ENCODE results near the gene TMPRSS13.

Gene TMPRSS13

DNA sequence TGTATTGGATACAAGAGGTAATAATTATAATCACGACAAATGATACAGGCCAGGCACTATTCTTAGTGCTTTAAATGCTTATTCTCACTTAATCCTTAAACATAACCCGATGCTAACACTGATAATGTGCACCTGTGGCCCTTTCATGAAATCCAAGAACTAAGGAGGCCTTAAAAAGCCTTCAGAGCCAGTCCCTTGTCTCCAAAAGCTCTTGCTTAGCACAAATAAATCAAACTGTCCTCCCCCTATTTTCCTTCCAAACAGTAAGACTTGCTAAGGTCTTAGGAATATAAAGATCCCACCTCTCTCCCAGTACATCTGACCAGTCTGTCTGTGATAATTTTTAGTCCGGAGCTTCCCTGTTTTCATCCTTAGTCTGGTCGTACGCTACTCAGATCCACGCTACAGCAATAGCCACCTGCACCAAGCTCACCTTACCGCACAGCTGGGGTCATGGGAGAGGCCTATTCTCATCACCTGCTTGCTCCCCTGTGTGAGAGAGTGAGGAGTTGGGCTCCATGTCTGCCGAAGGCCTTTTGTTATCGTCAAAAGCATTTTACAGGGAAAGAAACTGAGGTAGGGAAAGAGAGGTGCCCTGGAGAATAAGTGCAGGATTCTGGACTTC, 69.6 kb downstream of the TMPRSS13 start:
- H3K9me3 ChIP-seq: no peaks in the 10 kb centered on the region
- H3K36me3 ChIP-seq: no peaks in the 10 kb centered on the region
- H3K4me2 ChIP-seq: no peak overlapping the region
- no peak overlapping the region for H3K27ac ChIP-seq
- H3K4me3 ChIP-seq: no peak overlapping the region
- H3K4me1 ChIP-seq: peaks cover 32% of the 10 kb centered on the region
- no peaks in the 10 kb centered on the region for H3K27me3 ChIP-seq
- no peaks in the 10 kb centered on the region for H4K20me1 ChIP-seq
- no peak overlapping the region for H3K9ac ChIP-seq
- TF ChIP-seq Cebpa-rat (IDR thresholded peaks at IDR 0.05): no peak

DNA sequence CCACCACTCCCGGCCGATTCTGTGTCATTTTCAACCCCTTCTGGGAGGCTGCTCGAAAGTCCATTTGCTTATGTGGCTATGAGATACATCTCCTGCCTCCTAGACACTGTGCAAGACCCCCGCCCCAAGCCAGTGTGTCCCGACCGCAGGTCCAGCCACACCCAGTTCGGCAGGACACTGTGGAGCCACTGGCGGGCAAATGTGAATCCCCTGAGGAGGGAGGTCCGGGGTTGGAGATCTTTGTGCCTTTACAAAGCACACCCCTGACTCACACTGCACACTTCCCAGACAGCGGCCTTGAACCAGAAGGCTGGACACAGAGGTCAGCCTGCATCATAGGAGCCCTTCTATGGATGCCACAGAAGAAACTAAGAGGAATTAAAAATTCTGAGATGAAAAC, 70.1 kb downstream of the TMPRSS13 start:
- no peaks in the 10 kb centered on the region for H3K36me3 ChIP-seq
- TF ChIP-seq Cebpa-rat (IDR thresholded peaks at IDR 0.05): no peak
- no peak overlapping the region for H3K27ac ChIP-seq
- H3K4me2 ChIP-seq: no peak overlapping the region
- H3K27me3 ChIP-seq: no peaks in the 10 kb centered on the region
- no peaks in the 10 kb centered on the region for H3K9me3 ChIP-seq
- H3K4me1 ChIP-seq: peaks cover 31% of the 10 kb centered on the region
- H4K20me1 ChIP-seq: no peaks in the 10 kb centered on the region
- H3K9ac ChIP-seq: no peak overlapping the region
- H3K4me3 ChIP-seq: no peak overlapping the region

DNA sequence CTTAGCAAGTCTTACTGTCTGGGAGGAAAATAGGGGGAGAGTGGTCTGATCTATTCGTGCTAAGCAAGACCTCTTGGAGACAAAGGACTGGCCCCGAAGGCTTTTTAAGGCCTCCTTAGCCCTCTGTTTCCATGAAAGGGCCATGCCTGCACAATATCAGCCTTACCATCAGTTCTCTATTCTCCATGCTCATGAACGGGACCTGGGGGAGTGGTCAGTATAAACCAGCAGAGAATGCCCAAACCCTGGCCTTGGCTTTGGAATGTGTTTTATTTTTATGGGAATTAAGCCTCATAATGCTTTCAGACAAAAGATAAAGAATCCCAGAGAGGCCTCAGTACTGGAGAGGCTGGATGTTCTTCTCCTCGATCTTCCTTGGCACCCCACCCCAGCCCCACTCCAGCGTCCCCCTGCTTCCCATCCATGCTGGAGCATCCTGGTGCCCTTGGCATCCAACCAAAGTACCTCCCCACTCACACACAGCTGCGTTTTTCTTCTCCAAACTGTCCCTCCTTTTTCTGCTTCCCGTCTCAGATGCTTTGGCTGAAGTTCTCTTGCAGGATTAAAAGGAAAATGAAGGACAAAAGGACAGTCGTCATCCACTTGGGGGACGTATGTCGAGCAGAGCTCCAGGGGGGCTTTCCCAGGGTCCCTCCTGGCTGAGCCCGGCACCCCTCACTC, 71.3 kb downstream of the TMPRSS13 start:
- Histone ChIP-seq H3K9ac (no peak overlapping the region), H3K4me2 (no peak overlapping the region), H3K27ac (no peak overlapping the region), H4K20me1 (no peaks in the 10 kb centered on the region), H3K9me3 (peaks cover 7% of the 10 kb centered on the region; the same call in 1 of the 2 replicates), H3K4me3 (no peak overlapping the region), H3K4me1 (peaks cover 19% of the 10 kb centered on the region), H3K27me3 (no peaks in the 10 kb centered on the region), H3K36me3 (no peaks in the 10 kb centered on the region)
- TF ChIP-seq Cebpa-rat (IDR thresholded peaks at IDR 0.05): no peak

DNA sequence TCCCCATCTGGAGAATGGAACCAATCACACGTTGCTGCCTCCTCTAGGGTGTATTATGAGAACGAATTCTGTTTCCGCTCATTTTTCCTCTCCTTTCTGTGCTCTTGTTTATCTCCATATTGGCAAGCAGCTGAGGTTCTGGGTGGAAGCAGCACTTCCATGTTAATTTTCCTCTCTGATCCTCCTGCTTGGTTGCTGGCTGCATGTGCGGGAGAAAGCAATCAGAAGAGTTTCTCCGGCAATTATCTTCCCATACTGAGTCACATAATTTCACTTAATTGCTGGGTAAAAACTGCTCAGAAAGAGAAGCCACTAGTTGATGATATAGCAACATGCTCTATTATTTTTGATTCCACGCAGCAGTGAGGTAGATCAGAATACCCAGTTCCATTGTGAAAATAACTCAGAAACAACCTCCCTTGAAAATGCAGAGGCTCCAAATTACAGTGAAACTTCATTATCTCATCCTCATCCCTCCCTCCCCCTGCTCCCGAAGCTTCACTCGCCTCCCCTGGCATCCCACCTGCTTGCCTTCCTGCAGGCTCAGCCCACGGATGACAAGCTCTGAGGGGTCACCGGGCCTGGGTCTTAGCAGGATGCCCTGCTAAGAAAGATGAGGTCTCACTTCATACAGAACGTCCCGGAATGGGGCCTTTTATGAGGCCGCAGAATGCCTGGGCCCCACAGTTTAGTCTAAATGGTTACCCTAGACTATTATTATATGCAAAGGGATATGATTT, 73.1 kb downstream of the TMPRSS13 start:
- peaks cover 9% of the 10 kb centered on the region for H3K9me3 ChIP-seq
- TF ChIP-seq Cebpa-rat (IDR thresholded peaks at IDR 0.05): no peak
- H3K4me3 ChIP-seq: no peak overlapping the region
- H3K4me2 ChIP-seq: no peak overlapping the region
- peaks cover 1% of the 10 kb centered on the region for H3K4me1 ChIP-seq
- no peaks in the 10 kb centered on the region for H3K27me3 ChIP-seq
- no peak overlapping the region for H3K9ac ChIP-seq
- no peaks in the 10 kb centered on the region for H3K36me3 ChIP-seq
- no peaks in the 10 kb centered on the region for H4K20me1 ChIP-seq
- no peak overlapping the region for H3K27ac ChIP-seq

DNA sequence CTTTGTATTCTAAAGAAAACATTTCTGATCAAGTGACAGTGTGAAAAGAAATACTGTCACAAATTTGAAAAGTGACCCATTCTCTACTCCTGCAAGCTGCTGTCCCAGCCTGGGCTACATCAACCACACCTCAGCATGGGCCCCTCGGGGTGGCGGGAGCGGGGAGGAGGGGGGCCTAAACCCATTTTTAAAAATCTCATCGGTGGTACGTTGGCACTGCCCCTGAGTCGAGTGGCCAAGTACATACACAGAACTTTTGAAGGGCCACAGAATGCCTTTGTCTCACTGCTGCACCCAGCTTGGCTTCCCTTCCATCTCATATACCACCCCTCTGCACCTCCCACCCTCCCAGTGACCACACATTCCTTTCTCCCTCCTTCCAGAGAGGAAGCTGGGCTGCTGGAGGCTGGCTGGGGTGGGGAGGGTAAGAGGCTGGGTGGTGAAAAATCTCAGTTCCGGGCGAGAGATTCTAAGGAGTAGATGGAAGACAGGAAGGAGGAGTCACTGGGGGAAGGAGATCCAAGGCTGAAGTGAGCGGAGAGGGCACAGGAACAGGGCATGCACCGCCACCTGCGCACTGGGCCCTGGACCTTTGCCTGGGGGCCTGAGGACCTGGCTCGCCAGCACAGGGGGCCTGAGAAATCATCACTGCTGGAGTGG, 73.9 kb downstream of the TMPRSS13 start:
- no peaks in the 10 kb centered on the region for H4K20me1 ChIP-seq
- H3K36me3 ChIP-seq: no peaks in the 10 kb centered on the region
- H3K27ac ChIP-seq: no peak overlapping the region
- H3K4me3 ChIP-seq: no peak overlapping the region
- peaks cover 9% of the 10 kb centered on the region for H3K9me3 ChIP-seq
- H3K9ac ChIP-seq: no peak overlapping the region
- TF ChIP-seq Cebpa-rat (IDR thresholded peaks at IDR 0.05): no peak
- no peak overlapping the region for H3K4me2 ChIP-seq
- H3K4me1 ChIP-seq: no peaks in the 10 kb centered on the region
- no peaks in the 10 kb centered on the region for H3K27me3 ChIP-seq

DNA sequence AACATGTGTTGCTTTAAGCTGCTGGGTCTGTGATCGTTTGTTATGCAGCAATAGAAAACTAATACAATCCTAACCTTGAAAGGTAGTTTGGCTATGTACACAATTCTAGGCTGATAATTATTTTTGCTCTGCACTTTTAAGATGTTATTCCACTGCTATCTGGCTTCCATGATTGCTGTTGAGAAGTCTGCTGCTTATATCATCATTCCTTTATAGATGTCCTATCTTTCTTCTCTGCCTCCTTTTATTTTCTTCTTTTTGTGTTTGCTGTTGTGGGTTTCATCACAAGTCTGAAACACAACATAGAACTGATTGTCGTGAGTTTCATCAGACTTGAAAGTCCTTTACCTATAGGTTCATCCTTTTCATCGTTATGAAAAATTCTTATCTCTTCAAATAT, 76.9 kb downstream of the TMPRSS13 start:
- no peak for TF ChIP-seq Cebpa-rat (IDR thresholded peaks at IDR 0.05)
- Histone ChIP-seq H3K36me3 (no peaks in the 10 kb centered on the region), H3K4me2 (no peak overlapping the region), H3K9ac (no peak overlapping the region), H3K4me3 (no peak overlapping the region), H3K27ac (no peak overlapping the region), H4K20me1 (no peaks in the 10 kb centered on the region), H3K27me3 (no peaks in the 10 kb centered on the region), H3K4me1 (peaks cover 7% of the 10 kb centered on the region), H3K9me3 (peaks cover 9% of the 10 kb centered on the region)

DNA sequence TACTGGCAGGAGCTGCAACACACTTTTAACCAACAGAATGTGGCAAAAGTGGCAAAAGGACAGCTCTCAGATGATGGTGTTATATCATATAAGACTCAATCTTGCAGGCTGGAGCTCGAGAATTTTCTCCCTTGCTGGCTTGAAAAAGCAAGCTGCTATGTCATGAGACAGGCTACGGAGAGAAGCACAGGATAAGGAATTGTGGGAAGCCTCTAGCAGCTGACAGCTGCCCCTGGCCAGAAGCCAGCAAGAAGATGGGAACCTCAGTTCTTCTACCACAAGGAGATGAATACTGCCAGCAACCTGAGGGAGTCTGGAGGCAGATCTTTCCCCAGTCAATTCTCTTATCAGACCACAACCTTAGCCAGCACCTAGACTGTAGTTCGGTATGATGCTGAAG, 77.3 kb downstream of the TMPRSS13 start:
- no peaks in the 10 kb centered on the region for H3K36me3 ChIP-seq
- no peak for TF ChIP-seq Cebpa-rat (IDR thresholded peaks at IDR 0.05)

DNA sequence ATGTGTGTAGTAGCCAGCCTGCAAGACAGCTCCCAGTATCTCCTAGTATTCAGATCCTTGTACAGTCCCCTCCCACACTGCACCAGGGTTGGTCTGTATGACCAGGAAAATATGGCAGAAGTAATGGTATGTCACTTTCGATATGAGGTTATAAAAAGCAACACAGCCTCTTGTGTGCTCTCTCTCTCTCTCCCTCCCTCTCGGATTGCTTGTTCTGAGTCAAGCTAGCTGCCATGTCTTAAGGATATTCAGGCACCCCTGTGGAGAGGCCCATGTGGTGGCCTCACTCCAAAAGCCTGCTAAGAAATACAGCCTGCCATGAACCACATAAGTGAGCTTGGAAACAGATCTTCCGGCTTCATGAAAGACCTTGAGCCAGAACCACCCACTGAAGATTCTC, 78.1 kb downstream of the TMPRSS13 start:
- no peaks in the 10 kb centered on the region for H3K36me3 ChIP-seq
- H3K9ac ChIP-seq: no peak overlapping the region
- no peak overlapping the region for H3K27ac ChIP-seq
- no peak for TF ChIP-seq Cebpa-rat (IDR thresholded peaks at IDR 0.05)
- H3K4me3 ChIP-seq: no peak overlapping the region
- H4K20me1 ChIP-seq: no peaks in the 10 kb centered on the region
- peaks cover 7% of the 10 kb centered on the region for H3K4me1 ChIP-seq
- H3K4me2 ChIP-seq: no peak overlapping the region
- H3K9me3 ChIP-seq: peaks cover 9% of the 10 kb centered on the region
- no peaks in the 10 kb centered on the region for H3K27me3 ChIP-seq

More for the DNA sequence above, 77.3 kb downstream of the TMPRSS13 start:
- H3K4me2 ChIP-seq: no peak overlapping the region
- no peaks in the 10 kb centered on the region for H4K20me1 ChIP-seq
- H3K27ac ChIP-seq: no peak overlapping the region
- peaks cover 7% of the 10 kb centered on the region for H3K4me1 ChIP-seq
- H3K9me3 ChIP-seq: peaks cover 9% of the 10 kb centered on the region
- no peaks in the 10 kb centered on the region for H3K27me3 ChIP-seq
- no peak overlapping the region for H3K9ac ChIP-seq
- no peak overlapping the region for H3K4me3 ChIP-seq

All from BLaER1 (cell line).